Stimulated activated CD4-positive, alpha-beta T cell treated with anti-CD3 and anti-CD28 coated beads, Interleukin-1b, Interleukin-23, amount 100 ng/mL, for 48 hours (primary cell): Measurements from ENCODE around the gene MTFR2.

Source experiments
- DNase-seq: peaks from one replicate; pipeline ENCODE4 v3.0.0-alpha.2; 2020

MTFR2 gene

GRCh38 chr6:136181861-136182260, 68.2 kb downstream of the MTFR2 start:
- DNase-seq: no peak

- no peak for DNase-seq
Observed at GRCh38 chr6:136181512-136181833, 68.6 kb downstream of the MTFR2 start.
